ENCODE data around the gene UBAP2L. TPM values are rescaled to one million over a fixed set of nuclear protein-coding genes. Genes with fewer than 3 reads are reported as not detected.
A peak's percentile ranks its signal among the peaks of the same experiment; 100 is the strongest.

Gene UBAP2L
- polyA plus RNA-seq, 4 donors = 29.7 to 133 (median 41.1) TPM

GRCh38 chr1:154239491-154239890, 18.7 kb downstream of the UBAP2L start:
- FAIRE-seq = no peak
- H3K4me1 ChIP-seq (ENCODE audit: control insufficient read depth in 3 of 3, insufficient read depth in 2 of 3, low read depth in 1 of 3, low read length in 2 of 3) = no peaks in the 10 kb centered on the region
- H3K27me3 ChIP-seq (ENCODE audit: control insufficient read depth in 3 of 3, insufficient read depth in 3 of 3, low read length in 3 of 3) = no peaks in the 10 kb centered on the region
- no peak for DNase-seq
- no peak overlapping the region for H3K27ac ChIP-seq (ENCODE audit: low read depth in 1 of 3, low read length in 2 of 3)
- no peak overlapping the region for H3K4me3 ChIP-seq (ENCODE audit: low read depth in 1 of 3, low read length in 3 of 3)
- 92 to 94% (median 94%) methylated on average over 3 of the region's 3 CpGs for WGBS, 3 donors
- H3K36me3 ChIP-seq (ENCODE audit: control insufficient read depth in 3 of 3, insufficient read depth in 2 of 3, low read depth in 1 of 3, low read length in 3 of 3) = peaks cover 28 to 37% (median 34%) of the 10 kb centered on the region in 3 donors
- H3K9me3 ChIP-seq (ENCODE audit: control insufficient read depth in 2 of 2, insufficient read depth in 1 of 2, low read depth in 1 of 2, low read length in 1 of 2) = no peaks in the 10 kb centered on the region

- H3K4me3 ChIP-seq (ENCODE audit: low read depth in 1 of 3, low read length in 3 of 3) = no peak overlapping the region
- peaks cover 25 to 37% (median 27%) of the 10 kb centered on the region in 3 donors for H3K36me3 ChIP-seq (ENCODE audit: control insufficient read depth in 3 of 3, insufficient read depth in 2 of 3, low read depth in 1 of 3, low read length in 3 of 3)
- 88 to 92% (median 90%) methylated on average over 3 of the region's 3 CpGs for WGBS, 3 donors
- FAIRE-seq (no peak), DNase-seq (no peak)
- H3K27me3 ChIP-seq (ENCODE audit: control insufficient read depth in 3 of 3, insufficient read depth in 3 of 3, low read length in 3 of 3) = no peaks in the 10 kb centered on the region
- H3K4me1 ChIP-seq (ENCODE audit: control insufficient read depth in 3 of 3, insufficient read depth in 2 of 3, low read depth in 1 of 3, low read length in 2 of 3) = no peaks in the 10 kb centered on the region
- no peak overlapping the region for H3K27ac ChIP-seq (ENCODE audit: low read depth in 1 of 3, low read length in 2 of 3)
- no peaks in the 10 kb centered on the region for H3K9me3 ChIP-seq (ENCODE audit: control insufficient read depth in 2 of 2, insufficient read depth in 1 of 2, low read depth in 1 of 2, low read length in 1 of 2)
Observed at GRCh38 chr1:154240294-154240833, 19.6 kb downstream of the UBAP2L start.

- WGBS, 3 donors = 89 to 94% (median 91%) methylated on average over 3 of the region's 3 CpGs
- FAIRE-seq = no peak
Observed at GRCh38 chr1:154241703-154242351, 21.1 kb downstream of the UBAP2L start.

GRCh38 chr1:154253671-154254070, 32.9 kb downstream of the UBAP2L start:
- H3K27me3 ChIP-seq (ENCODE audit: control insufficient read depth in 3 of 3, insufficient read depth in 3 of 3, low read length in 3 of 3) = no peaks in the 10 kb centered on the region
- H3K27ac ChIP-seq (ENCODE audit: low read depth in 1 of 3, low read length in 2 of 3) = no peak overlapping the region
- H3K9me3 ChIP-seq (ENCODE audit: control insufficient read depth in 2 of 2, insufficient read depth in 1 of 2, low read depth in 1 of 2, low read length in 1 of 2) = no peaks in the 10 kb centered on the region
- no peaks in the 10 kb centered on the region for H3K4me1 ChIP-seq (ENCODE audit: control insufficient read depth in 3 of 3, insufficient read depth in 2 of 3, low read depth in 1 of 3, low read length in 2 of 3)
- peaks cover 55 to 70% (median 57%) of the 10 kb centered on the region in 3 donors for H3K36me3 ChIP-seq (ENCODE audit: control insufficient read depth in 3 of 3, insufficient read depth in 2 of 3, low read depth in 1 of 3, low read length in 3 of 3)
- 93 to 95% (median 95%) methylated on average over 7 of the region's 7 CpGs for WGBS, 3 donors
- H3K4me3 ChIP-seq (ENCODE audit: low read depth in 1 of 3, low read length in 3 of 3) = no peak overlapping the region
- FAIRE-seq (no peak), DNase-seq (no peak)

More at GRCh38 chr1:154241703-154242351, 21.1 kb downstream of the UBAP2L start:
- Histone ChIP-seq H3K27ac (ENCODE audit: low read depth in 1 of 3, low read length in 2 of 3) (no peak overlapping the region), H3K9me3 (ENCODE audit: control insufficient read depth in 2 of 2, insufficient read depth in 1 of 2, low read depth in 1 of 2, low read length in 1 of 2) (no peaks in the 10 kb centered on the region), H3K36me3 (ENCODE audit: control insufficient read depth in 3 of 3, insufficient read depth in 2 of 3, low read depth in 1 of 3, low read length in 3 of 3) (peaks cover 22 to 35% (median 34%) of the 10 kb centered on the region in 3 donors), H3K27me3 (ENCODE audit: control insufficient read depth in 3 of 3, insufficient read depth in 3 of 3, low read length in 3 of 3) (no peaks in the 10 kb centered on the region), H3K4me3 (ENCODE audit: low read depth in 1 of 3, low read length in 3 of 3) (no peak overlapping the region), H3K4me1 (ENCODE audit: control insufficient read depth in 3 of 3, insufficient read depth in 2 of 3, low read depth in 1 of 3, low read length in 2 of 3) (no peaks in the 10 kb centered on the region)
- DNase-seq = no peak

- Histone ChIP-seq H3K27ac (ENCODE audit: low read depth in 1 of 3, low read length in 2 of 3) (no peak overlapping the region), H3K36me3 (ENCODE audit: control insufficient read depth in 3 of 3, insufficient read depth in 2 of 3, low read depth in 1 of 3, low read length in 3 of 3) (peaks cover 46 to 69% (median 54%) of the 10 kb centered on the region in 3 donors), H3K4me1 (ENCODE audit: control insufficient read depth in 3 of 3, insufficient read depth in 2 of 3, low read depth in 1 of 3, low read length in 2 of 3) (no peaks in the 10 kb centered on the region), H3K4me3 (ENCODE audit: low read depth in 1 of 3, low read length in 3 of 3) (no peak overlapping the region), H3K9me3 (ENCODE audit: control insufficient read depth in 2 of 2, insufficient read depth in 1 of 2, low read depth in 1 of 2, low read length in 1 of 2) (no peaks in the 10 kb centered on the region), H3K27me3 (ENCODE audit: control insufficient read depth in 3 of 3, insufficient read depth in 3 of 3, low read length in 3 of 3) (no peaks in the 10 kb centered on the region)
- no peak for DNase-seq
- FAIRE-seq = no peak
Observed at GRCh38 chr1:154256686-154257085, 35.9 kb downstream of the UBAP2L start.

- no peaks in the 10 kb centered on the region for H3K4me1 ChIP-seq (ENCODE audit: control insufficient read depth in 3 of 3, insufficient read depth in 2 of 3, low read depth in 1 of 3, low read length in 2 of 3)
- H3K36me3 ChIP-seq (ENCODE audit: control insufficient read depth in 3 of 3, insufficient read depth in 2 of 3, low read depth in 1 of 3, low read length in 3 of 3) = peaks cover 35 to 56% (median 51%) of the 10 kb centered on the region in 3 donors
- H3K27me3 ChIP-seq (ENCODE audit: control insufficient read depth in 3 of 3, insufficient read depth in 3 of 3, low read length in 3 of 3) = no peaks in the 10 kb centered on the region
- no peak for DNase-seq
- H3K27ac ChIP-seq (ENCODE audit: low read depth in 1 of 3, low read length in 2 of 3) = no peak overlapping the region
- no peak for FAIRE-seq
- no peak overlapping the region for H3K4me3 ChIP-seq (ENCODE audit: low read depth in 1 of 3, low read length in 3 of 3)
- WGBS, 3 donors = 96 to 98% (median 96%) methylated on average over 2 of the region's 2 CpGs
- H3K9me3 ChIP-seq (ENCODE audit: control insufficient read depth in 2 of 2, insufficient read depth in 1 of 2, low read depth in 1 of 2, low read length in 1 of 2) = no peaks in the 10 kb centered on the region
Observed at GRCh38 chr1:154258784-154259183, 38.0 kb downstream of the UBAP2L start.

- Histone ChIP-seq H3K4me1 (ENCODE audit: control insufficient read depth in 3 of 3, insufficient read depth in 2 of 3, low read depth in 1 of 3, low read length in 2 of 3) (no peaks in the 10 kb centered on the region), H3K27ac (ENCODE audit: low read depth in 1 of 3, low read length in 2 of 3) (no peak overlapping the region), H3K4me3 (ENCODE audit: low read depth in 1 of 3, low read length in 3 of 3) (no peak overlapping the region), H3K36me3 (ENCODE audit: control insufficient read depth in 3 of 3, insufficient read depth in 2 of 3, low read depth in 1 of 3, low read length in 3 of 3) (peaks cover 32 to 49% (median 43%) of the 10 kb centered on the region in 3 donors), H3K27me3 (ENCODE audit: control insufficient read depth in 3 of 3, insufficient read depth in 3 of 3, low read length in 3 of 3) (no peaks in the 10 kb centered on the region), H3K9me3 (ENCODE audit: control insufficient read depth in 2 of 2, insufficient read depth in 1 of 2, low read depth in 1 of 2, low read length in 1 of 2) (no peaks in the 10 kb centered on the region)
- 67 to 94% (median 88%) methylated on average over 1 of the region's 1 CpG for WGBS, 3 donors
- no peak for FAIRE-seq
- DNase-seq = no peak
Observed at GRCh38 chr1:154260127-154260526, 39.4 kb downstream of the UBAP2L start.

- H3K36me3 ChIP-seq (ENCODE audit: control insufficient read depth in 3 of 3, insufficient read depth in 2 of 3, low read depth in 1 of 3, low read length in 3 of 3) = peaks cover 25 to 47% (median 34%) of the 10 kb centered on the region in 3 donors
- H3K4me3 ChIP-seq (ENCODE audit: low read depth in 1 of 3, low read length in 3 of 3) = no peak overlapping the region
- H3K4me1 ChIP-seq (ENCODE audit: control insufficient read depth in 3 of 3, insufficient read depth in 2 of 3, low read depth in 1 of 3, low read length in 2 of 3) = no peaks in the 10 kb centered on the region
- no peaks in the 10 kb centered on the region for H3K27me3 ChIP-seq (ENCODE audit: control insufficient read depth in 3 of 3, insufficient read depth in 3 of 3, low read length in 3 of 3)
- no peak overlapping the region for H3K27ac ChIP-seq (ENCODE audit: low read depth in 1 of 3, low read length in 2 of 3)
- WGBS, 3 donors = 65 to 66% (median 66%) methylated on average over 6 of the region's 6 CpGs
- no peak for FAIRE-seq
- no peaks in the 10 kb centered on the region for H3K9me3 ChIP-seq (ENCODE audit: control insufficient read depth in 2 of 2, insufficient read depth in 1 of 2, low read depth in 1 of 2, low read length in 1 of 2)
- peak in 1 of 2 donors; percentile 56 for DNase-seq
Observed at GRCh38 chr1:154263465-154264332, 42.9 kb downstream of the UBAP2L start.

Measured in small intestine (tissue), 7 donors.